PC-3 (cell line): ENCODE measurements around the gene CD40. TPM values are rescaled to one million over a fixed set of nuclear protein-coding genes. Genes with fewer than 3 reads are reported as not detected.

Source experiments
- ATAC-seq: fragments of 200-7000 bp; cut with Tn5 transposase; 2 replicates; pipeline ENCODE4 v1.9.1; 2020; ENCODE audit warnings: mild to moderate bottlenecking, moderate library complexity
- BruUV-seq: library from RNA; stranded (reverse); fragments of 400-500 nt; replicated peaks from 2 replicates; lab custom pipeline; 2021; lab: Mats Ljungman, UMichigan
- CTCF ChIA-PET: fragments of 300-600 bp; sonication (Branson Sonifier 250); formaldehyde crosslinking; loops from one replicate; lab custom pipeline; 2022; ENCODE audit warnings: antibody characterized with exemption; lab: Charles Lee
- POLR2A ChIA-PET: fragments of 300-600 bp; sonication (Branson Sonifier 250); formaldehyde crosslinking; loops from one replicate; lab custom pipeline; 2022; ENCODE audit warnings: antibody characterized with exemption; ENCODE audit not compliant: unreplicated experiment; lab: Charles Lee
- DNase-seq: peaks from one replicate; pipeline ENCODE4 v3.0.0-alpha.2; 2015
- H2AFZ ChIP-seq: fragments of 300-600 bp; sonication (generic); 2 replicates; pipeline ENCODE4 v1.6.0; 2016; ENCODE audit warnings: antibody characterized with exemption, low read length
- H3F3A ChIP-seq: fragments of 300-600 bp; sonication (generic); one replicate; pipeline ENCODE4 v1.6.0; 2017; ENCODE audit warnings: antibody characterized with exemption, low read length, control low read depth, mild to moderate bottlenecking; ENCODE audit not compliant: unreplicated experiment
- H3K27ac ChIP-seq: fragments of 300-600 bp; sonication (generic); 2 replicates; pipeline ENCODE4 v1.5.1; 2016; ENCODE audit warnings: mild to moderate bottlenecking, low read length
- H3K27me3 ChIP-seq: fragments of 300-600 bp; sonication (generic); 2 replicates; pipeline ENCODE4 v1.6.1; 2016; ENCODE audit warnings: low read length, mixed read lengths
- H3K36me3 ChIP-seq: fragments of 300-600 bp; sonication (generic); 2 replicates; pipeline ENCODE4 v1.6.1; 2016; ENCODE audit warnings: low read depth, mixed run types, low read length, mixed read lengths
- H3K4me1 ChIP-seq: fragments of 300-600 bp; sonication (generic); 2 replicates; pipeline ENCODE4 v1.5.1; 2016; ENCODE audit warnings: low read length; ENCODE audit not compliant: insufficient read depth
- H3K4me2 ChIP-seq: fragments of 300-600 bp; sonication (generic); 2 replicates; pipeline ENCODE4 v1.6.0; 2016; ENCODE audit warnings: low read length
- H3K4me3 ChIP-seq: fragments of 300-600 bp; sonication (generic); 2 replicates; pipeline ENCODE4 v1.5.1; 2016; ENCODE audit warnings: mild to moderate bottlenecking, low read length, mixed read lengths
- H3K79me2 ChIP-seq: fragments of 300-600 bp; sonication (generic); 2 replicates; pipeline ENCODE4 v1.6.1; 2017; ENCODE audit warnings: low read length, mixed read lengths
- H3K9ac ChIP-seq: fragments of 300-600 bp; sonication (generic); 2 replicates; pipeline ENCODE4 v1.6.0; 2016; ENCODE audit warnings: mild to moderate bottlenecking, low read length
- H3K9me2 ChIP-seq: fragments of 300-600 bp; sonication (generic); replicated peaks from 2 replicates; pipeline ENCODE4 v1.6.1; 2016; ENCODE audit warnings: mixed run types, low read length, mixed read lengths
- H3K9me3 ChIP-seq: fragments of 300-600 bp; sonication (generic); 2 replicates; pipeline ENCODE4 v1.6.1; 2016; ENCODE audit warnings: low read length, mixed read lengths
- H4K20me1 ChIP-seq: fragments of 300-600 bp; sonication (generic); 2 replicates; pipeline ENCODE4 v1.6.1; 2016; ENCODE audit warnings: low read length, mixed read lengths
- EZH2 ChIP-seq: fragments of 300-600 bp; sonication (generic); IDR thresholded peaks from one replicate; pipeline ENCODE4 v1.6.1; 2017; ENCODE audit warnings: antibody characterized with exemption, mild to moderate bottlenecking, low read length; ENCODE audit not compliant: unreplicated experiment
- EZH2phosphoT487 ChIP-seq: fragments of 300-600 bp; sonication (generic); IDR thresholded peaks from 2 replicates; pipeline ENCODE4 v1.6.1; 2018; ENCODE audit warnings: mild to moderate bottlenecking, antibody characterized with exemption, low read length, borderline replicate concordance
- intact Hi-C: fragments of 100-400 bp; cut with micrococcal nuclease; formaldehyde crosslinking; loops from 2 replicates; pipeline ENCODE4 v1.9.0; 2023
- total RNA-seq: library from RNA; depleted of rRNA; stranded (reverse); fragments of >200 nt; gene quantifications from 2 replicates; pipeline ENCODE4 v1.2.3, GENCODE V29; 2014
- TF ChIP-seq, protein P1 (sequence below): fragments of 300-600 bp; sonication (generic); conservative IDR thresholded peaks from 2 replicates; pipeline ENCODE4 v1.5.1; 2017; ENCODE audit warnings: antibody characterized with exemption, low read depth, mild to moderate bottlenecking, low read length

The CD40 gene
- total RNA-seq, 1 experiment from 2014 or later, result 4.6 TPM

DNA sequence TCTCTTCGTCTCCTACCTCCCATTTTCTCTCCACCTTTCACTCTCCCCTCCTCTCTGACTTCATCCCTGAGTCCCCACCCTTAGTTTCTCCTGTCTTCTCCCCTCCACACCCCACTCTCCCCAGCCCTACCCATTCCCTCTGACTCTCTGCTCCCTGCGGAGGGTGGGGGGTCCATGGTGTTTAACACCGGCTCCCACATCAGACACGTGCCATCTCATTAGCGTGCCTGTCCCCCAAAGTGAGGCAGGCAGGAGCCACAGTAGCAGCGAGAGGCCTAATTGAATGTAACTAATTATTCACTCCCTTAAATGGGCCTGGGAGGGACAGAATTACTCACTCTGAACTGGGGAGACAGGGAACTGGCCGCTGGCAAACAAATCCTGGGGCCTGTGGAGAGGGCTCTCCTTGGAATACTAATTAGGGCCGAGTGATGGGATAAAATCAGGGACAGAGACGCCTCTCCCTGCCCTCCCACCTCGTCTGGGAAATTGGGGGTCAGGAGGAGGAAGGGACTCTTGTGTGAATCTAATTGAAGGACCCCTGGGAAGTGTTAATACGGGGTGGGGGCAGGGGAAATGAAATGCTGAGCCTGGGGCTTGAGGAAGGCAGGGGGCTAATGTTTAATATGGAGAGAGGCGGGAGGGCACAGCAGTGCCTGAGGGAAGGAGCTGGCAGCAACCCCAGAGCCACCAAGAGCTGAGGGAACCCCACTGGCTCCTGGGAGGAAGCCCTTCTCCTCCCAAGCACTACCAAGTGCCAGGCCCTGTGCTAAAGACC lies 17.9 kb downstream of the CD40 start:
- Histone ChIP-seq H3F3A (no peaks in the 10 kb centered on the region), H3K36me3 (no peaks in the 10 kb centered on the region), H3K4me3 (no peak overlapping the region), H4K20me1 (no peaks in the 10 kb centered on the region), H3K4me2 (no peak overlapping the region), H2AFZ (no peak overlapping the region), H3K4me1 (no peaks in the 10 kb centered on the region), H3K27me3 (peaks cover 54% of the 10 kb centered on the region), H3K9ac (no peak overlapping the region), H3K9me3 (no peaks in the 10 kb centered on the region), H3K79me2 (no peaks in the 10 kb centered on the region), H3K9me2 (no peaks in the 10 kb centered on the region), H3K27ac (no peak overlapping the region)
- POLR2A ChIA-PET, result no interaction called here
- DNase-seq (no peak), ATAC-seq (no peak)
- CTCF ChIA-PET, result no interaction called here
- intact Hi-C loops, result no loop called here
- TF ChIP-seq, protein P1, sequence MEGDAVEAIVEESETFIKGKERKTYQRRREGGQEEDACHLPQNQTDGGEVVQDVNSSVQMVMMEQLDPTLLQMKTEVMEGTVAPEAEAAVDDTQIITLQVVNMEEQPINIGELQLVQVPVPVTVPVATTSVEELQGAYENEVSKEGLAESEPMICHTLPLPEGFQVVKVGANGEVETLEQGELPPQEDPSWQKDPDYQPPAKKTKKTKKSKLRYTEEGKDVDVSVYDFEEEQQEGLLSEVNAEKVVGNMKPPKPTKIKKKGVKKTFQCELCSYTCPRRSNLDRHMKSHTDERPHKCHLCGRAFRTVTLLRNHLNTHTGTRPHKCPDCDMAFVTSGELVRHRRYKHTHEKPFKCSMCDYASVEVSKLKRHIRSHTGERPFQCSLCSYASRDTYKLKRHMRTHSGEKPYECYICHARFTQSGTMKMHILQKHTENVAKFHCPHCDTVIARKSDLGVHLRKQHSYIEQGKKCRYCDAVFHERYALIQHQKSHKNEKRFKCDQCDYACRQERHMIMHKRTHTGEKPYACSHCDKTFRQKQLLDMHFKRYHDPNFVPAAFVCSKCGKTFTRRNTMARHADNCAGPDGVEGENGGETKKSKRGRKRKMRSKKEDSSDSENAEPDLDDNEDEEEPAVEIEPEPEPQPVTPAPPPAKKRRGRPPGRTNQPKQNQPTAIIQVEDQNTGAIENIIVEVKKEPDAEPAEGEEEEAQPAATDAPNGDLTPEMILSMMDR, result no peak
- TF ChIP-seq EZH2, result no peak
- no peak for TF ChIP-seq EZH2phosphoT487
- no TSS peak for BruUV-seq

DNA sequence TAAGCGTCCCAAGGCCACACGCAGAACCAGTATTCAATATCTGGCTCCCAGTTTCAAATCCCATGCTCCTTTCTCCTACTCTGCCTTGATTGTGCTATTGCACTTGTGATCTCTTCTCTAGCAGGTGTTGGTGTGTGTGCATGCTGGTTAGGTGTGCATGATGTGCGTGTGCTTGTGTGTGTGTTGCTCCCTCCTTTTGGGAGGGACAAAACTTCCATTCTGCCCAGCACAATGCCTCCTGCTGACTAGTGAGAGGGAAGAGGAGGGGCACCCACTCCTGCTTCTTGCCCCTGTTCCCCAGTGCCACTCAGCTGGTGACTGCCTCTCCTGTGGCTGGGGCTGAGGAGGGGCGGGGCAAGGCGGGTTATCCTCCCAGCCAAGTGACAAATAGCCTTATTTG lies 19.7 kb downstream of the CD40 start:
- Histone ChIP-seq H3K4me1 (no peaks in the 10 kb centered on the region), H3K9me2 (no peaks in the 10 kb centered on the region), H3K9ac (no peak overlapping the region), H4K20me1 (no peaks in the 10 kb centered on the region), H3K27me3 (peaks cover 70% of the 10 kb centered on the region), H3K27ac (no peak overlapping the region), H3K36me3 (no peaks in the 10 kb centered on the region), H3F3A (no peaks in the 10 kb centered on the region), H3K79me2 (no peaks in the 10 kb centered on the region), H3K4me3 (no peak overlapping the region), H3K9me3 (no peaks in the 10 kb centered on the region), H2AFZ (no peak overlapping the region), H3K4me2 (no peak overlapping the region)
- TF ChIP-seq EZH2, result no peak
- TF ChIP-seq EZH2phosphoT487, result no peak
- TF ChIP-seq, protein P1, result no peak
- intact Hi-C loops, result no loop called here
- no peak for ATAC-seq
- POLR2A ChIA-PET, result no interaction called here
- CTCF ChIA-PET, result no interaction called here
- no peak for DNase-seq
- BruUV-seq, result no TSS peak

DNA sequence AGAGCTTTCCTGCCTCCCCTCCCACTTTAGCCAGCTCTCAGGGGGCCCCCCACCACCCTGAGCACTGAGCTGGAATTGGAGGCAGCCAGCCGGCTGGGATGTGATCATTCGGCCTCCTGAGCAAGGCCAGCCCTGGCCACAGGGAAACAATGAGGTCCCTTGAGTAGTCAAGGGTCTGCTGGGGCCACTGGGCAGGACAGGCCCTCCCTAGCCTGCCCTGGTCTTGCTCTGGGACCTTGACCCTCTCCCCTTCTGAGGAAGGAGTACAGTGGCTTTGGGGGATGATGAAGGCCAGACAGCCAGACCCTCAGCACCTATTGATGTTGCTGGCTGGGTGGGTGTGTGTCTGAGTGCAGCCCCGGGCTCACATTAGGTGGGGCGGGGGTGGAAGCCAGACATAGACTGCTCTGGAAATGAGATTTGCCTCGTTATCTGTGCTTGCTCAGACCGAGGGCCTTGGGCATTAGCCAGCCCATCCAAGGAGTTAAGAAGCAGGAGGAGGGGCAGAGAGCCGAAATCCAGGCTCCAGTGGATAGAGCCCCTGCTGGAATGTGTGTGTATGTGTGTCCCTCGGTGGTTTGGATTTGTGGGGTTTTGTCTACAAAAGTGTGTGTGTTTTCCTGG lies 21.3 kb downstream of the CD40 start:
- no peaks in the 10 kb centered on the region for H3K9me2 ChIP-seq
- no peak overlapping the region for H3K27ac ChIP-seq
- H3K9me3 ChIP-seq, result no peaks in the 10 kb centered on the region
- H3K27me3 ChIP-seq, result peaks cover 75% of the 10 kb centered on the region
- no peaks in the 10 kb centered on the region for H3F3A ChIP-seq
- H3K79me2 ChIP-seq, result no peaks in the 10 kb centered on the region
- no peak overlapping the region for H3K9ac ChIP-seq
- intact Hi-C loops, result no loop called here
- TF ChIP-seq, protein P1, result no peak
- no peak for TF ChIP-seq EZH2
- no peak for TF ChIP-seq EZH2phosphoT487
- H3K4me3 ChIP-seq, result no peak overlapping the region
- H3K4me2 ChIP-seq, result no peak overlapping the region
- CTCF ChIA-PET, result no interaction called here
- DNase-seq, result no peak
- POLR2A ChIA-PET, result no interaction called here
- H3K4me1 ChIP-seq, result no peaks in the 10 kb centered on the region
- H3K36me3 ChIP-seq, result no peaks in the 10 kb centered on the region
- ATAC-seq, result no peak
- no peaks in the 10 kb centered on the region for H4K20me1 ChIP-seq
- BruUV-seq, result no TSS peak
- no peak overlapping the region for H2AFZ ChIP-seq
